GM21515 (cell line): ENCODE results near the gene RXRA.

Source experiments
- ATAC-seq: cut with Tn5 transposase; IDR thresholded peaks from one replicate; pipeline ENCODE4 v1.9.1; 2021; ENCODE audit not compliant: unreplicated experiment

The RXRA gene

DNA sequence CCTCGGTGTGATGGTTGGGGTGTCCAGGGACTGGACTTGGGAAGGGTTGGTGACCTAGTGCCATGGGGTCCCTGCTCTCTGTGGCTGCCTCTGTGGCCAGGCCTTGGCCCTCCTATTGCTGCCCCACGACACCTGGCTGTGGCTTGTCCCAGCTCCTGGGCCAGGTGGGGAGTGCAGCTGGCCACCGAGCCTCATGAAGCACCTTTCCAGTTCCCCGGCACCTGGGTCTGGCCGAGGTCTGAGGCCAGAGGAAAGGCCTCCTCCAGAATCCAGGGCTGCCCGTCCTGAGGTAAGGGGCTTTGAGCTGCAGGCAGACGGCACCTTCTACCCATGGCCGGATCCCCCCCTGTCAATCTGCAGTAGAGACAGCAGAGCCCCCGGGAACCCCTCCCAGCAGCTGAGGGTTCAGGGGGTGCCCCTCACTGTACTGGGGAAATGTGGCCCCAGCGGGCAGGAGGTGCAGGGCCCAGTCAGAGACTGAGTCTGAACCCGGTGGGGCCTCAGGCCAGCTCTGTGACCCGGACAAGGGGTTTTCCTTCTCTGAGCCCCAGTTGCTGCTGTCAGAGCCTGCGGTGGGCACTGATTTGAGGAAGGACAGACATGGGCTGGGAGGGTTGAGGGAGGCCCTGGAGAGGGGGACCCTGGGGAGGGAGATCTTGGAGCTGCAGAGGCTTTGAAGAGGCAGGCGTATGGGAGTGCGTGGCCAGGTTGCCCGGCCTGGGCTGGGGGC is 54.5 kb downstream of the RXRA start:
- ATAC-seq: no peak

DNA sequence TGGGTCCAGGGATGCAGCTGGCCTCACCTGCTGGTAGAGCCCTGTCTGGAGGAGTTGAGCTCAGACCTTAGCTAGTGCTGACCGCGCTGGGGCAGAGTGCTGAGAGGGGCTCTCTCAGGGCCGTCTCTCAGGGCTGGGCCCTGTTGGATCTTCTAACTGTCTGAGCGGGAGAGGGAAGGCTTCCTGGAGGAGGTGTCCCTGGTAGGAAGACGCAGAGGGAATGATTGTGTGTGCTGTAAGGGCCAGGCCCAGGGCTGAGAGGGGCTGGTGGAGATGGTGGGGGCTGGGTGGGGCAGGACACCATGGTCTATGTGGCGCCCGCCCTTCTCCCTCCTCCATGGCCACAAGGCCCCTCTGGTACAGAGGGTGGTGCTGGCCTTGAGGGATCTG is 55.0 kb downstream of the RXRA start:
- no peak for ATAC-seq

DNA sequence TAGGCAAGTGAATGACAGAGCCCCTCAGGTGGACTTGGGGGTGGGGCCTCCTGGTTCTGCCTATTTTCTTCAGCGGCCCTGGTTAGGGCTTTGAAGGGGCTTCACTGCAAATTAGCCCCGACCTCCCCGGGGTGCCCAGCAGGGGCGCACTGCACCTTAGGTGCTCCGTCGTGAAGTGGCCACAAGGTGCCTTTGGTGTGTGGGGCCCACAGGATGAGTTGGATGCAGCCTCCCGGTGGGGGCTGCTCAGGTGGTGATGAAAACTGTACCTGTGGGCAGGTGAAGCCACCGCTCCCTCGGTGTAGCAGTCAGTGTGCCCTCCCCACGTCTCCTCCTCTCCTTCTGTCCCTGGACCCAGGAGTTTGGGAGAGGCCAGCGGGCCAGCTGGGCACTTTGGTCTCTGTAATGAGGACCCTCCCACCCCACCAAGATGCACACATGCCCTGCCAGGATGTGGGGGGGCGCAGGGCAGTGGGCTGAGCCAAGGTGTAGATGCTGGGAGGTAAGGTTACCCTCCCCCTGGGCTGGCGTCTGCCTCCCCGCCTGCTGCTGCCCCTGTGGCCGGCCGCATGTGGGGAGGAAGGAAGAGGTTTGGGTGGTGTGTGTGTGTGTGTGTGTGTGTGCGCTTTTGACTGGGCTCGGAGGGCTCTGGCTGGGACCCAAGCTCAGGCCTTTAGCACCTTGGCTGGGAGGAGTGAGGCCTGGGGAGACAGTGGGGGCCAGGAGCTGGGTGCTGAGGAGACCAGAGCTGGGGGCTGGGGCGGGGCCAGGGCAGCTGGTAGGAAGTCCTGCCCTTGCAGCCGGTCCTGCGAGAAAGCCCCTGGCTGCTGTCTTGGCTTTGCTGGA is 55.6 kb downstream of the RXRA start:
- ATAC-seq: no peak

DNA sequence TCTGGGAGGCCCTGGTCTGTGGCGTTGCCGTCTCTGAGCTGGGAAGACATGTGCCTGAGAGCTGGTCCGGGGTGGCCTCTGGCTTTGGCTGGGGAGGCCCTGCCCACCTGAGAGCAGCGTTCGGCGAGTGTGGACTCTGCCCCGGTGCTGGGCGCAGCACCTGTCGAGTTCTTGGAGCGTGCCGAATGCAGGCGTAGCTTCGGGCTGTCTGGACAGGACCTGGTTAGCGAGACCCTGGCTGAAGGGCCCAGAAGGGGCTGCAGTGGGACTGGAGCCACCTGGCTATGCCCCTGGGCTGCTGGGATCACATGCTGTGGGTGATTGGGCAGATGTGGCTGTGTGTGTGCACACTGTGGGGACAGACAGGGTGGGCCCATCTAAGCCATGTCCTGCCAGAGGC is 56.5 kb downstream of the RXRA start:
- ATAC-seq: no peak

DNA sequence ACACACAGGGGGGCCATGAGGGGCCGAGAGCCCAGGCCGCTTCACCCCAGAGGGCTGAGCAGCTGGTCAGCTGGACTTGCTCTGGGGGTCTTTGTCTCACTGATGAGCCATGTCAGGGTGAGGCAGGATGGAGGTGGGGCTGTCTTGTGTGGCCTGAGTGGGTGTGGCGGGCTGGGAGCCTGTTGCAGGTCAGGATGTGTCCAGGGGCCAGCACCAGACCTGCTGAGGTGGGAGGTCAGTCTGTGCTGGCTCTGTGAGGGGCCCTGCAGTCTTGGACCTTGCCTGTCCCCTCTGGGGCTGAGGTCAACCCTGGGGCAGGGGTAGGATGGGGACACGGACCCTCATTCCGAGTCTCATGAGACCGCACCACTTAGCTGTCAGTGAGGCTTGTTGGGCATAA is 56.9 kb downstream of the RXRA start:
- ATAC-seq: no peak

DNA sequence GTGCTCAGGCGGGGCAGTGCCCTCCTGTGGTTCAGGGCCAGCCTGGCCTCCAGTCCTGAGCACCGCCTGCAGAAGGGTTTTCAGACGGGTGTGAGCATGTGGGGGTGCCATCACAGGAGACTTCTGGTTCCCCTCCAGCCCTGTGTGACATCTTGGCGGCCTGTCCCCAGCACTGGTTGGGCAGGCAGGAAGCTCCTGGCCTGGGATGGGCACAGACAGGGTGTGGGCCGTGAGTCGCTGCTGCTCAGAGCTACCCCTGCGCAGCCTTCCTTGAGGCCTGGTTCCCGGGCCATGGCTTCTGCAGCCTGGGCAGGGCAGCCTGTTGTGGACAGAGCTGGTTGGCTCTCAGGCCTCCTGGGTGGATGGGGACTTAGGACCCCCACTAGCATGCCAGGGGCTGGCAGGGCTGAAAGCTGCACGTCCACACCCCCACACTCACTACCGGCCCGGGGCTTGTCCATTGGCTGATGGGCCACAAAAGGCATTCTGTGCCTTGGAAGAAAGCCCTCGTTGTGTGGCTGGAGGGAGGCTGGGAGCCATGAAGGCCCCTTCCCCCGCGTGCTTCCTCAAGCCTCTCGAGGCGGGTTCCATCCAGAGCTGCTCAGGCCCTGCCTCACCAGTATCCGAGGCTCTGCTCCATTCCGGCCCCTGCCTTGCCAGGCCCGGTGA is 58.7 kb downstream of the RXRA start:
- ATAC-seq: no peak

DNA sequence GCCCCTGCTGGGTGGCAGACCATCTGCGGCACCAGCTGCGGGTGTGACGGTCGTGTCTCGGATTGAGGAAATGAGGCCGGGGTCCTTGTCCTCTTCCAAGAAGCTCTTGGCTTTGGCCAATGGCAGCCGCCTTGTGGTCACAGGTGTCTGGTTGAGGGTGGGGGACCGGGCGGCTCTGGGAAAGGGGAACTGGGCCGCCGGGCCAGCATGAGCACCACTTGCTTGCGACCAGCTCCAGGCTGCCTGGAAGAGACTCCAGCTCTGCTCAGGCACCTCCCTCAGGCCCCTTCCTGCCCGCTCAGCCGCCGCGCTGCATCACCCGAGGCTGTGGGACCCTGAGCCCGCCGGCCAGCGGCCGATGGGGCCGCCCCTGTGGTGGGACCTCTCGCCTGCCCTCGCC is 59.7 kb downstream of the RXRA start:
- ATAC-seq: no peak

DNA sequence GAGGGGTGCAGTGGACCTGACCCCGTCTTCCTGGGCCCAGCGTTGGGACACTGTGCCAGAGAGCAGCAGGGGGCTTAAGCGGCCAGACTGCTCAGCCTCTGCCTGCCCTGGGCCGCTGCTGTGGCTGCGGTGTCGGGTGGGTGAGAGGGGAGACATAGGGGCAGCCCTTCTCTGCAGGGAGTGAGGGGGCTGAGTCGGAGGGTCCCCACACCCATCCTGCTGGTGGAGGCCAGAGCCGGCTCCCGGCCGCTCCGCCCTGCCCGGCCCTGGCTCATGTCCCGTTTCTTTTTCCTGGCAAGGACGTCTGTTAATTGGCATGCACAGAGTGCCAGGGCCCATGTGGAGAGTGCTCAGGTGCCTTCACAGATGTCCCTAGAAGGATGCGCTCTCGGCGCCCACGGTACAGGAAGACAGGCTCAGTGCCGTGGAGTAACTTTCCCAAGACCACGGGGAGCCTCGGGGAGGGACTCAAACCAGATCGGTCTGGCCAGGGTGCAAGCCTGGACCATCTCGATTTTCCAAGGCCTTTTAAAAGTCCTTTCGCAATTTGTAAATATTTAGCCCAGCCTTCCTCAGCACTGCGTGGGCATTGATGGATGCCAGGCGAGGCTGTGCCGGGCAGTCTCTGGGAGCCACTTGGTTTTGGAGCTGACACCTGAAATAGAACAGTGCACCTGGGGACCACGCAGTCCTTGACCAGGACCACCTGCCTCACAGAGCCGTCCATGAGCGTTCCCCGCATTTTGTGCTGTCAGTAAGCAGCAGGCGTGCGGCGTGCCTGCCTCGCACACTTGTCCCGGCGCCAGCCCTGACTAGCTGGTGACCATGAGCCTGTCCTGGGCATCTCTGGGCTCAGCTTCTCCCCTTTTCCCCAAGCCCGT is 60.9 kb downstream of the RXRA start:
- ATAC-seq: no peak

DNA sequence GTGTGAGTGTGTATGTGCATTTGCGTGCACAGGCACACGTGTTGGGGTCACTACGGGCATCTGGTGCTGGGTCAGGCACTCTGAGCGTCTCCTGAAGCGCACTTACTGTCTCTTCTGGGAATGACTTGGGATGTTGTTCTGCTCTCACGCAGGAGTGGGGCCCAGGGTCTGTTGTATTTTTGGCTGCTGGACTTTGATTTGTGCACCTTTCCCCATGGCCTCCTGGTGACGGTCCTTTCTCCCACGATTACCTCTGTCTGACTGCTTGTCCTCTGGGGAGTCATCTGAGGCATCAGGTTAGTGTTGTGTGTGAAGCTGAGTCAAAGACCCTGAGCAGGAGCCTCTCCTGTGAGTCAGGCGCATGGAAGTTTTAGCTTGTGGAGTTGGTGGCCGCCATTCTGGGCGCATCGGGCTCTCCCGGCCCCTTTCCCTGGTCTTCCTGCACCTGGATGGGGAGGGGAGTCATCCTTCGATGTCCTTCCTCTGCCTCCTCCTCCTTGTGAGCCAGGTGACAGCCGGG is 62.1 kb downstream of the RXRA start:
- ATAC-seq: no peak

DNA sequence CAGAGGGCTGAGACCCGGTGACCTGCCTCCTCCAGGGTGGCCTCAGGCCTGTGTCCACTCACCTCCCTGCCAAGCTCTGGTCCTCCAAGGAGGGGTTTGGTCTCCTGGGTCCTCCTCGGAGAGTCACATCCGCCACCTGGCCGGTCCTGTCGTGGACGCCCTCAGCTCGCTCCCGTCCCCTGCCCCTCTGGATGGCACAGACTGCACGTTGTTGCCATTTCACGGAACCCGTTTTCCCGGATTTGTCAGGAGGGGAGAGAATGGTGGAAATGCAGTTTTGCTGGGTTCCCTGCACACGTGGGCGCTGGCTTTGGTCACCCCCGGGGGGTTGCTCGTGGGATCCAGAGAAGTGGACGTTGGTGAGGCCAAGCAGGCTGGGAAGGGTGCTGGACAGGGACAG is 62.7 kb downstream of the RXRA start:
- no peak for ATAC-seq

DNA sequence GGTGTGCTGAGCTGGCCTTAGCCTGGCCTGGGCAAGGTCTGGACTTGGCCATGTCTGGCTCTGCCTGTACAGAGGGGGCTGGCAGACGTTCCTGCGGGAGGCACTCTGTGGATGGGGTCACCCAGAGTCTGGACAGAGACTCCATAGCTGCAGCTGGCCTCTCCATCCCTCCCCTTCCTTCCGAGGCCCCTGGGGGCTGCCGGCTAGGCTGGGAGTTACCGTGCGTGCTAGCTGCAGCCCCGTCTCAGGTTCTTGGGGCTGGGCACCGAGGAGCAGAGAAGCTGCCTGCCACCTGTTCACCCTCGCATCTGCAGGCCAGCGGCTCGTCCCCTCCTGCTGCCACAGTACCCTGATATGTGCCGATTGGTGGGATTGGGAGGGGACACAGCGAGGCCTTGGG is 63.4 kb downstream of the RXRA start:
- ATAC-seq: no peak

DNA sequence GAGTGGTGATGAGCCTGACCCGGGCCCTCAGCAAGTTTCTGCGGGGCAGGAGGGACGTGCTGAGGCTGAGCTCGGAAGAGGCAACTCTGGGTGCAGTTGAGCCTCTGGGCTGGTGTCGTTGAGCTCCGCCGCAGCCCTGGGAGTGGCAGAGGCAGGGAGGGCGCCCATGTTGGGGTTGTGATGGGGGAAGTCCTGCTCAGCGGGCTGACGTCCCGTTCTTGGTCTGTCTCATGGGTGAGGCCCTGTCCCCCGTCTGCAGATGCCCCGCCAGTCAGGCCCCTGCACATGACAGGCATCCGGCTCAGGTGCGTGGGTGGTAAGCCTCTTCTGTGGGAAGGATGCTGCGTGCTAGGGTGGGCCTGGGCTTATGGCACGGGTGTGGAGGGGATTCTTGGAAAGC is 64.3 kb downstream of the RXRA start:
- ATAC-seq: peak; percentile 18

DNA sequence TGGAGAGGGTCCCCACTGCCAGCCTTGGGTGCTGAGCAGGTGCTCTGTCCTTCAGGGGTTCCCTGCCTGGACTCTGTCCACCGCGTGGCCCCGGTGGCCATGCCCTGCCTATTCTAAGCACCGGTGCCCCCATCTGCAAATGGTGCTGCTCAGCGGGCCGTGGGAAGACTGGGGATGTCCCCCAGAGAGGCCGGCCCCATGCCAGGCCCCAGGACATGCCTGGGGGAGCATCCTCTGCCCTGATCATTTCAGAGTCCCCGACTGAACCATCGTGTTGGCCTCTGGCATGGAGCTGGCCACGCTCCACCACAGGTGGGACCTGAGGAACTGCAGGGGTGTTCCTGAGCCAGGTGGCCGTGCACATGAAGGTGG is 64.7 kb downstream of the RXRA start:
- peak; percentile 8 for ATAC-seq

DNA sequence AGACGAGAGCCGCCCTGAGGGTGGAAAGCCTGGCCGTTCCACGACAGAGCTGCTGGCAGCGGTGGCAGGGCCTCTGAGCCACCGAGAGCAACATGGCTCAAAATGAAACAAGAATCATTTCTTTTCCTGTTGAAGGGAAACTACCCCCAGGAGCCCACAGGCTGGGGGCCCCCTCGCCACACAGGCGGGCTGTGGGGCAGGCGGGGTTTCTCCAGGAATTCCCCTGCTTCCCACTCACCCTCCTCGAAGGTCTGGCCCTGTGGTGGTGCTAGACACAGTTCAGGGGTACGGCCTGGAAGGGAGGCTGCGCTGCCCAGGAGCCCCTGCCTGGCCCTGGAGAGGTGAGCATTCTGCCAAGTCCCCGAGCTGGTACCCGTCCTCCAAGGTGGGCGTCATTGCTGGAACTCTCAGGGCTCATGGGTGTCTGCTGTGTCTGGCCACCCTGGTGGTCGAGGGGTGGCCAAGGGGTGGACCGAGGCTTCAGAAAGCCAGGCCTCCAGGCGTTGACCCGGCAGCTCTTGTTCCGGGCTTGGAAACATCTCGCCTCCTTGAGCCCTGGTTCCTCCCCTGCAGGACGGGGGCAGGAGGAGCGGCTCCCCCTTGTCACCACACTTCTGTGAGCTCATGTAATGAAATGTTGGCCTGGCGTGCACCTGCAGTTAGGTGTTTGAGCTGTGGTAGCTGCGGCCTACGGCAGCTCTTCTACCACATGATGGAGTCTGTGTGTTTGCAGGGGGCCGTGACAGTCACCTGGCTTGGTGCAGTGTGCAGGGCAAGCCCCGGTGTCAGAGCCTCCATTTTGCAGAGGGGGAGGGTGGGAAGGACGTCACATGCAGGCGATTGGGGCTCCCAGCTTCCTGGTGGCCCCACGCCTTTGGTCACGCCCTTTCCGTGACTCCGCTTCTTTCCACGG is 65.3 kb downstream of the RXRA start:
- peak; percentile 48 for ATAC-seq

DNA sequence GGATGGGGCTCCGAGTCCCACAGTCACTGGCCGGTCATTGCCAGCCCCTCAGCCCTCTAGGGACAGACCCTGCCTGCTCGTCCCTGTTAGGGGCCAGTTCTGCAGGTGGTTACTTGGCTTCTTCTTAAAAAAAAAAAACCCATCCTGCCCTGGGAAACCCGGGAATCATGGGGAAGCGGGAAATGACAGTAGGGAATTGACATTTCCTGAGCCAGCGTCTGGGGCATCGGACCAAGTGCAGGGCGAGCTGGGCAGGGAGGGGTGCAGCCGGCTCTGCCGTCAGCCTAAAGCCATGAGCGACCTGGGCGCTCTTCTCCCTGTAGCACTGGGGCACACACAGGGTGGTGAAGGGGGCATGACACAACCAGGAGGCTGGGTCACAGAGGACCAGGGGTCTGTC is 66.6 kb downstream of the RXRA start:
- no peak for ATAC-seq

DNA sequence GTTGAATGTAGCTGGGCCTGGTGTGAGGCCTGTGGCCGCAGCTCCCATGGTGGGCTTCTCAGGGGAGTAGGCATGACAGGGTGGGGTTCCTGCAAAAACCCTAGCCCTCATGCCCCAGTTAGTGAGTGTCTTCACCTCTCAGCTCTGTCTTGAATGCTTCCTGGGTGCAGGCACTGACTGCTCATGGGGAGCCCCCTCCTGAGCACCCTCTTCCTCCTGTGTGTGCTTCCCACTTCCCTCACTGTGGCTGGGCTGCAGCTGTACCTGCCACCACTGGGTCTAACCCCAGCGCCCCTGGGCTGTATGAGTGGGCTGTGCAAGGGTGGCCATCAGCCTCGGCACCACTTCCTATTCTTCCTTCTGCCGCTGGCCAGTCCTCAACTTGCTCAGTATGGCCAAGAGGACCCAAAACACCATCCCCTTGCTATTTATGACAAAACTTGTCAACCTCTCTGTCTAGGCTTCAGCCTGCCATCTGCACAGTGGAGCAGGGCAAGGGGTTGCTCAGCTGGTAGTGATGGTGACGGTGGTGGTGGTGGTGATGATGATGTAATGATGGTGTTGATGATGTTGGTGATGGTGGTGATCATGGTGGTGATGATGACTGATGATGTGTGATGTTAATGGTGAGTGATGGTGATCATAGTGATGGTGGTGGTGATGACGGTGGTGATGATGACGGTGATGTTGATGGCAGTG is 67.5 kb downstream of the RXRA start:
- no peak for ATAC-seq

DNA sequence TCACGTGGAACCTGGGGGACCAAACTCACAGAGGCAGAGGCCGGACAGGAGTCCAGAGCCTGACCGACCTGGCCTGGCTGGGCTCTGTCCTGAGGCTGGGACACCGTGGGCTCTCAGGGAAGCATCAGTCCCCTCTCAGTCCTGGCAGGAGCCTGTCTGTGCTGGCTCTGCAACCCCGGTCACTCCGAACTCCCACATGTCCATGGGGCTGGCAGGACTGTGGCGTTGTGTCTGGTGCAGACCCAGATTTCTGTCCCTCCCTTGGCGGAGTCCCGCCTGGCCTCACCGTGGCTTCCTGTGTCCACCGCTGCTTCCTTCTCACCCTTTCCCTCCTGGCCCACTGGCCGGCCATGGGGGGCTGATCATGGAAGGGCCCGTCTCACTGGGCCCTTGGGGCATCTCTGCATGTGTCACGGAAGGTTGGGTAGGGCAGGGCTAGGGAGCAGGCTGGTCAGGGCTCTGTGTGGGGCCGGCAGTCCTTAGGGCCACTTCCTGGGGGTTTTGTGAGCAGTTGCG is 68.8 kb downstream of the RXRA start:
- no peak for ATAC-seq

DNA sequence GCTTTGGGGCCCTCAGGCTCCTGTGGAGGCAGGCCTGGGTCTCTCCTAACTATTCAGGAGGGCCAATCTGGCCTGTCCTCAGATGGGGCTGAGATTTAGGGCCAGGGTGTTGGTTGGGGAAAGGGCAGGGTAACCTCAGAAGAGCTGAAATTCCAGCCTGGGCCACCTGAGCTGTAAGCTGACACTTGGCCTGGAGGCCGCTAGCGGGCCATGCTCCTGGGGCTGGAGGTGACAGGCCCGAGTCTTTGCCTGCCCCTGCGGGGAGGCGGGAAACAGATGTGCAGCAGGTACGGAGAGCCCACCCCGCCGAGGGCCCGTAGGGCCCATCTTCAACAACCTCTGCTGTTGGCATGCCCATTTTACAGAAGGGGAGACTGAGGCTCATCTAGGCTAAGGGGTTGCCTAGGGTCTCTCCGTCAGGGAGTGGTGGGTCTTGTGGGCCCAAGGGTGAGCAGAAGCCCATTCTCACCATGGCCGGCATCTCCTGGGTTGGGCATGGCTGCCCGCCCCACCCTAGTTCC is 69.5 kb downstream of the RXRA start:
- ATAC-seq: no peak

DNA sequence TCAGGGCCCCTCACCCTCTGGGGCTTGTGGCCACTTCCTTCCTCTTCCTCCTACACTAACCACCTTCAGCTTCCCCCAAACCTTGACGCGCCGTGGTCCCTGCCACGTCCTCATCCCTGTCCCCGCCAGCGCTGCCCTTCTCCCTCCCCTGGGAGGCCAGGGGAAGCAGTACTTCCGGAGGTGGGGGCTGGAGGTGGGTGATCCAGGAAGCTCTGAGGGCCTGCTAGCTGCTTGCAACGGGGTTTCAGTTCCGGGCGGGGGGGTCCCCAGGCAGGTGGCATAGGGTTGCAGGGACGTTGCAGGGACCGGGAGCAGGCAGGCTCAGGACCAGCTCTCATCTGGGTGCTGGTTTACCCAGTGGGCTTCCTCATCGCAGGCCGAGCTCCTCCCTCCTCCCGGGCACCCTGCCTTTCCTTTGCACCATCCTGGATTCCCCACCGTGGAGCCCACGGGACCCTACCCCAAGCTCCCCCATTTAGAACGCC is 70.0 kb downstream of the RXRA start:
- ATAC-seq: no peak
